GM21737 (cell line): ENCODE measurements around the gene NDUFV1.
"Not testable (repeated sequence)": the region's sequence is repeated elsewhere in the genome, so short reads cannot be mapped to it uniquely, and the experiment has no call there.

Source experiments
- ATAC-seq: cut with Tn5 transposase; IDR thresholded peaks from one replicate; pipeline ENCODE4 v1.9.1; 2021; ENCODE audit warnings: mild to moderate bottlenecking, moderate library complexity; ENCODE audit not compliant: unreplicated experiment

The NDUFV1 gene

DNA sequence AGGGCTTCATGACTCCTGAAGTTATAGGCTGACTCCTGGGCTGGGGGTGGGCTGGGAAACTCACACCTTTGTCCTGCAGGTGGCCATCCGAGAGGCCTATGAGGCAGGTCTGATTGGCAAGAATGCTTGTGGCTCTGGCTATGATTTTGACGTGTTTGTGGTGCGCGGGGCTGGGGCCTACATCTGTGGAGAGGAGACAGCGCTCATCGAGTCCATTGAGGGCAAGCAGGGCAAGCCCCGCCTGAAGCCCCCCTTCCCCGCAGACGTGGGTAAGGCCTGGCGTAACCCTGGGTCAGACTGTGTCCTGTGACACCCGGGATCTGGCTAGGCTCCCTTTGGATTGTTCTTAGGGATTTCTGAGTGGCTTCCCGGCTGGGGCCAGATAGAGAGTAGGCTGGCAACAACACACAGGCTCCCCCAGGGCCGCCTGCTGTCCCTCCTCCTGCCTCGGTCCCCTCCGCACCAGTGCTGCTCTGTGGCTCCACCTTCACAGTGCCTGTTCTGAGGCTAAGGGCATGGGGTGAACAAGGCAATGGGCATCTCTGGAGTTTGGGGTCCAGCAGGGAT, 3.6 kb downstream of the NDUFV1 start:
- ATAC-seq: no peak

- no peak for ATAC-seq
Observed at GRCh38 chr11:67611165-67611564, 4.4 kb downstream of the NDUFV1 start.

- no peak for ATAC-seq
Observed at GRCh38 chr11:67611704-67612587, 5.2 kb downstream of the NDUFV1 start.

DNA sequence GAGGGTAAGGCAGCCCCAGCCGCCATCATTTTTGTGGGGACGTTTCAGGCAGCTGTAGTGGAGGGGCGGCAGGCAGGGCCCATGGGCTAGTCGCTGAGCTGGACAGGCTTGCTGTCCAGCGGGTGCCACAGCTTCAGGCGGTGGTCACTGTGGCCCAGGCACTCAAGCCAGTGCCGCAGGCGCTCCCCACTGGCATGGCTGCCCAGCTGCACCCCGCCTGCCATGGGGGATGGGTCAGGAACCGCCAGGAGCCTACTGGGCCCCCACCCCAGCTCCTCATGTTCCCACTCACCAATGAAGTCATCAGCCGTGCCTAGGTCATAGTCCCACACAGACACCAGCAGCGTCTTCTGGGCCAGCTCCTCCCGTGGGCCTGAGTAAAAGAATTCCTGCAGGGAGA, 6.0 kb downstream of the NDUFV1 start:
- no peak for ATAC-seq

- ATAC-seq: no peak
Observed at GRCh38 chr11:67613313-67613959, 6.7 kb downstream of the NDUFV1 start.

- peak; percentile 72 for ATAC-seq
Observed at GRCh38 chr11:67613960-67614715, 7.4 kb downstream of the NDUFV1 start.

GRCh38 chr11:67614730-67615714, 8.3 kb downstream of the NDUFV1 start:
- no peak for ATAC-seq

GRCh38 chr11:67615728-67616430, 9.1 kb downstream of the NDUFV1 start:
- no peak for ATAC-seq

- ATAC-seq: no peak
Observed at GRCh38 chr11:67616431-67617242, 9.9 kb downstream of the NDUFV1 start.

DNA sequence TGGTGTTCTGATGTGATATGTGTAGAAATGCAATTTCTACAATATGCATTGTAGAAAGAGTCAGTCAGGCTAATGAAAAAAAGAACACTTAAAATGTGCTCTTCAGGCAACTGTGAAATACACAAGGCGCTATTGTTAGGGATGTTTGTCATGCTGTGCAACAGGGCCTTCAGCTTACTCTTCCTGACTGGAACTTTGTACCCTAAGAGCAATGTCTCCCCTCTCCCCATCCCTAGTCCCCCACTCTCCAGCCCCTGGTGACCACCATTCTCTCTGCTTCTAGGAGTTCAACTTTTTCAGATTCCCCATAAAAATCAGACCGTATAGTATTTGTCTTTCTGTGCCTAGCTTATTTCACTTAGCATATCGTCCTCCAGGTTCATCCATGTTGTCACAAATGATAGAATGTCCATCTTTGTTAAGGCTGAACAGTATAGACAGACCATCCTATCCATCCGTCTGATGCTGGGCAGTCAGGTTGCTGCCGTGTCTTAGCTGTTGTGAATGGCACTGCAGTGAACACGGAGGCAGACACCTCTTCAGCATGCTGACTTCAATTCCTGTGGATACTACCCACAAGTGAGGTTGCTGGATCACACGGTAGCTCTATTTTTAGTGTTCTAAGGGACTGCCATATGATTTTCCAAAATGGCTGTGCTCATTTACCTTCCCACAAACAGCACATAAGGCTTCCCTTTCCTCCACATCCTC, 10.7 kb downstream of the NDUFV1 start:
- no peak for ATAC-seq

DNA sequence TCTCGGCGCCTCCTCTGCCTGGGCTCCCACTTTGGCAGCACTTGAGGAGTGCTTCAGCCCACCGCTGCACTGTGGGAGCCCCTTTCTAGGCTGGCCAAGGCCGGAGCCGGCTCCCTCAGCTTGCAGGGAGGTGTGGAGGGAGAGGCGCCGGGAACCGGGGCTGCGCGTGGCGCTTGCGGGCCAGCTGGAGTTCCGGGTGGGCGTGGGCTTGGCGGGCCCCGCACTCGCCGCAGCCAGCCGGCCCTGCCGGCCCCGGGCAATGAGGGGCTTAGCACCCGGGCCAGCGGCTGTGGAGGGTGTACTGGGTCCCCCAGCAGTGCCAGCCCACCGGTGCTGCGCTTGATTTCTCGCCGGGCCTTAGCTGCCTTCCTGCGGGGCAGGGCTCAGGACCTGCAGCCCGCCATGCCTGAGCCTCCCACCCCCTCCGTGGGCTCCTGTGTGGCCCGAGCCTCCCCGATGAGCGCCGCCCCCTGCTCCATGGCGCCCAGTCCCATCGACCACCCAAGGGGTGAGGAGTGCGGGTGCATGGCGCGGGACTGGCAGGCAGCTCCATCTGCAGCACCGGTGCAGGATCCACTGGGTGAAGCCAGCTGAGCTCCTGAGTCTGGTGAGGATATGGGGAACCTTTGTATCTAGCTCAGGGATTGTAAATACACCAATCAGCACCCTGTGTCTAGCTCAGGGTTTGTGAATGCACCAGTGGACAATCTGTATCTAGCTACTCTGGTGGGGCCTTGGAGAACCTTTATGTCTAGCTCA, 12.3 kb downstream of the NDUFV1 start:
- ATAC-seq: not testable (repeated sequence)

- ATAC-seq: not testable (repeated sequence)
Observed at GRCh38 chr11:67619683-67620618, 13.2 kb downstream of the NDUFV1 start.

DNA sequence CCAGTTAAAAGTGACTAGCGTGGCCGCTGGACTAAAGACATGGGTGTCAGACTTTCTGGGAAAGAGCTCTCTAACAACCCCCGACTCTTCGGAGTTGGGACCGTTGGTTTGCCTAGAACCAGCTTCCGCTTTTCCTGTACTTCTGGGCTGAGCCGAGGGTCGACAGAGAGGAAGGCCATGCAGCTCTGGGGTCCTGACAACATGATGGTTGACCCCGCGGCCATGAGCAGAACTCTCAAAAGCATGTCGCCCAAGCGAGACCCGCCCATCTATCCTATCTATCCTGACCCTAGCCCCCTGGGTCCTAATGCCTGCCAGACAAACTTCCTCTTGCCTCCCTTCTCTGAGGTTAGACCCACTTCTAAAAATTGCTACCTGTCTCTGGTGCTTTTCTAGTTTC, 13.9 kb downstream of the NDUFV1 start:
- not testable (repeated sequence) for ATAC-seq

GRCh38 chr11:67621928-67622327, 15.2 kb downstream of the NDUFV1 start:
- ATAC-seq: not testable (repeated sequence)

DNA sequence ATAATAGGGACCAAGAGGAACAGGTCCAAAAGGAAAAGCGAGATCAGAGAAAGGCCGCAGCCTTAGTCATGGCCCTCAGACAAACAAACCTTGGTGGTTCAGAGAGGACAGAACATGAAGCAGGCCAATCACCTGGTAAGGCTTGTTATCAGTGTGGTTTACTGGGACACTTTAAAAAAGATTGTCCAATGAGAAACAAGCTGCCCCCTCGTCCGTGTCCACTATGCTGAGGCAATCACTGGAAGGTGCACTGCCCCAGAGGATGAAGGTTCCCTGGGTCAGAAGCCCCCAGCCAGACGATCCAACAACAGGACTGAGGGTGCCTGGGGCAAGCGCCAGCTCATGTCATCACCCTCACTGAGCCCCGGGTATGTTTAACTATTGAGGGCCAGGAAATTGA, 16.2 kb downstream of the NDUFV1 start:
- not testable (repeated sequence) for ATAC-seq

DNA sequence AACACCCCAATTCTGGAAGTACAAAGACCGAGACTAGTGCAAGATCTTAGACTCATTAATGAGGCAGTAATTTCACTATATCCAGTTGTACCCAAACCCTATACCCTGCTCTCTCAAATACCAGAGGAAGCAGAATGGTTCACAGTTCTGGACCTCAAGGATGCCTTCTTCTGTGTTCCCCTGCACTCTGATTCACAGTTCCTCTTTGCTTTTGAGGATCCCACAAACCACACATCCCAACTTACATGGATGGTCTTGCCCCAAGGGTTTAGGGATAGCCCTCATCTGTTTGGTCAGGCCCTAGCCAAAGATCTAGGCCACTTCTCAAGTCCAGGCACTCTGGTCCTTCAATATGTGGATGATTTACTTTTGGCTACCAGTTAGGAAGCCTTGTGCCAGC, 17.1 kb downstream of the NDUFV1 start:
- not testable (repeated sequence) for ATAC-seq
